Left ventricle myocardium inferior (tissue), 1 donor: Measurements from ENCODE around the gene DEPDC5. TPM values are rescaled to one million over a fixed set of nuclear protein-coding genes. Genes with fewer than 3 reads are reported as not detected.

Experiments used
- DNase-seq: peaks from one replicate; pipeline ENCODE4 v3.0.0-alpha.2; 2020
- H3K27ac ChIP-seq: fragments of 200-600 bp; replicated peaks from 2 replicates; pipeline ENCODE4 v1.8.0; 2021
- H3K27me3 ChIP-seq: fragments of 200-600 bp; 2 replicates; pipeline ENCODE4 v1.8.0; 2021; ENCODE audit warnings: low read depth
- H3K36me3 ChIP-seq: fragments of 200-600 bp; 2 replicates; pipeline ENCODE4 v1.8.0; 2021
- H3K4me1 ChIP-seq: fragments of 200-600 bp; 2 replicates; pipeline ENCODE4 v1.8.0; 2021
- H3K4me3 ChIP-seq: fragments of 200-600 bp; 2 replicates; pipeline ENCODE4 v1.8.0; 2021; ENCODE audit warnings: mild to moderate bottlenecking, moderate library complexity
- H3K9me3 ChIP-seq: fragments of 200-600 bp; replicated peaks from 2 replicates; pipeline ENCODE4 v1.8.0; 2021
- intact Hi-C: fragments of 100-400 bp; cut with micrococcal nuclease; formaldehyde crosslinking; loops from one replicate; pipeline ENCODE4 v1.11.0; 2022
- total RNA-seq: library from RNA; stranded (reverse); fragmentation: NEBNext Ultra II Directional; extraction: Animal tissue kit (Norgen Biotek cat#: 25700); gene quantifications from one replicate; pipeline ENCODE4 v1.2.1, GENCODE V29; 2021
- TF ChIP-seq, protein P1 (sequence below): fragments of 200-600 bp; IDR thresholded peaks from 2 replicates; pipeline ENCODE4 v1.8.0; 2021; ENCODE audit warnings: antibody characterized with exemption, mild to moderate bottlenecking, borderline replicate concordance
- donor health status: DM: no; HTN: yes; CAD: no; lungs with severe emphysema.

DEPDC5 gene
- total RNA-seq, 1 donor from 2014 or later: 11.4 TPM

- no peaks in the 10 kb centered on the region for H3K36me3 ChIP-seq
- no peak overlapping the region for H3K4me3 ChIP-seq
- H3K9me3 ChIP-seq: no peaks in the 10 kb centered on the region
- peak; percentile 35 for DNase-seq
- peaks cover 9% of the 10 kb centered on the region for H3K27me3 ChIP-seq
- intact Hi-C loops: no loop called here
- TF ChIP-seq, protein P1, sequence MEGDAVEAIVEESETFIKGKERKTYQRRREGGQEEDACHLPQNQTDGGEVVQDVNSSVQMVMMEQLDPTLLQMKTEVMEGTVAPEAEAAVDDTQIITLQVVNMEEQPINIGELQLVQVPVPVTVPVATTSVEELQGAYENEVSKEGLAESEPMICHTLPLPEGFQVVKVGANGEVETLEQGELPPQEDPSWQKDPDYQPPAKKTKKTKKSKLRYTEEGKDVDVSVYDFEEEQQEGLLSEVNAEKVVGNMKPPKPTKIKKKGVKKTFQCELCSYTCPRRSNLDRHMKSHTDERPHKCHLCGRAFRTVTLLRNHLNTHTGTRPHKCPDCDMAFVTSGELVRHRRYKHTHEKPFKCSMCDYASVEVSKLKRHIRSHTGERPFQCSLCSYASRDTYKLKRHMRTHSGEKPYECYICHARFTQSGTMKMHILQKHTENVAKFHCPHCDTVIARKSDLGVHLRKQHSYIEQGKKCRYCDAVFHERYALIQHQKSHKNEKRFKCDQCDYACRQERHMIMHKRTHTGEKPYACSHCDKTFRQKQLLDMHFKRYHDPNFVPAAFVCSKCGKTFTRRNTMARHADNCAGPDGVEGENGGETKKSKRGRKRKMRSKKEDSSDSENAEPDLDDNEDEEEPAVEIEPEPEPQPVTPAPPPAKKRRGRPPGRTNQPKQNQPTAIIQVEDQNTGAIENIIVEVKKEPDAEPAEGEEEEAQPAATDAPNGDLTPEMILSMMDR: no peak
- H3K4me1 ChIP-seq: peaks cover 6% of the 10 kb centered on the region
- peak overlapping the region; percentile 10 for H3K27ac ChIP-seq
These were observed 169.3 kb downstream of the DEPDC5 start for GRCh38 chr22:31923136-31923535.

DNA sequence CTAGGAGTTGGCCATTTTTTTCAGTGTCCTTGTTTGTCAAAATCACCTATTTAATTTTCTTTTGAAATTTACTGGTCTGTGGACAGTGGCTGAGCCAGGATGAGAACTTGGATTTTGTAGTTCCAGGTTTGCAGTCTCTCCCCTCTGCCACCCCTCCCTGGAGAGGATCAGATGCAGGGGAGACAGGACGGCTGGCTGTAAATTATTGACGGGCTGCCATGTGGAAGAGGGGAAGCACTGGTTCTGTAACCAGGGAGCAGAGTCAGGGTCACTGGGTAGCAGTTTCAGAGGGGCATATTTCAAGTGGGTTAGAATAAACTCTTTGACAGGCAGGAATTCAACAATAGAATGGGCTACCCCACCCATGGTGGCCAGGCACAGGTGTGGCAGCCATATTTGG is 169.9 kb downstream of the DEPDC5 start:
- no peak for DNase-seq
- Histone ChIP-seq H3K27ac (peak overlapping the region; percentile 10), H3K27me3 (peaks cover 9% of the 10 kb centered on the region), H3K4me1 (peaks cover 4% of the 10 kb centered on the region), H3K4me3 (no peak overlapping the region), H3K9me3 (no peaks in the 10 kb centered on the region), H3K36me3 (no peaks in the 10 kb centered on the region)
- intact Hi-C loops: no loop called here
- TF ChIP-seq, protein P1: no peak

DNA sequence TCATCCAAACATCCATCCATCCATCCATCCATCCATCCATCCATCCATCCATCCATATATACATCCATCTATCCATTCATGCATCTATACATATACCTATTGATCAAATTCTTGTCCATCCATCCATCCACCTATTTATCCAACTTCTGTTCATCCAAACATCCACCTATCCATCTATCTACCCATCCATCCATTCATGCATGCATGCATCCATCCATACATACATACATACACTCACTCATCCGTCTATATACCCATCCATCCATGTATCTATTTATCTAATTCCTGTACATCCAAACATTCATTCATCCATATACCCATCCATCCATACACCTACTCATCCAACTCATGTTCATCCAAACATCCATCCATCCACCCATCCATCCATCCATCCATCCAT is 171.2 kb downstream of the DEPDC5 start:
- no peaks in the 10 kb centered on the region for H3K36me3 ChIP-seq
- H3K4me3 ChIP-seq: no peak overlapping the region
- intact Hi-C loops: no loop called here
- TF ChIP-seq, protein P1: no peak
- peaks cover 9% of the 10 kb centered on the region for H3K27me3 ChIP-seq
- no peak for DNase-seq
- no peak overlapping the region for H3K27ac ChIP-seq
- no peaks in the 10 kb centered on the region for H3K9me3 ChIP-seq
- no peaks in the 10 kb centered on the region for H3K4me1 ChIP-seq

DNA sequence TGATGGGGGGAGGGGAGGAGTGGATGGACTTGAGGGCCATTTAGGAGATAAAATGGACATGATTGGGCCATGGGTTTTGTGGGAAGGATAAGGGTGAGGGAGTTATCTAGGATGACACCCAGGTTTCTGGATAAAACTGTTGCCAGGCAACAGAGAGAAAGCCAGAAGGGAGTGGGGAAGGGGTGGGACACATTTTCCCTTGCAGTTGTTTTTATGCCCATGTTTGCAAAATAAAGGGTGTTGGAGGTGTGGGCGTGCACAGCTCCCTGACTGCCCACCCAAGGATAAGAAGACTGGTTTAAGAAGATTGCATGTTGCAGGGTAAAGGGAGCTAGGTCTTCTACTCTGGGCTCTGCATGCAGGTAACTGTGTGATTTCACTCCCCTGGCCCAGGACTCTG is 172.2 kb downstream of the DEPDC5 start:
- H3K4me3 ChIP-seq: no peak overlapping the region
- TF ChIP-seq, protein P1: no peak
- H3K27ac ChIP-seq: no peak overlapping the region
- no peaks in the 10 kb centered on the region for H3K9me3 ChIP-seq
- no peaks in the 10 kb centered on the region for H3K36me3 ChIP-seq
- no peaks in the 10 kb centered on the region for H3K4me1 ChIP-seq
- DNase-seq: no peak
- intact Hi-C loops: no loop called here
- peaks cover 9% of the 10 kb centered on the region for H3K27me3 ChIP-seq

DNA sequence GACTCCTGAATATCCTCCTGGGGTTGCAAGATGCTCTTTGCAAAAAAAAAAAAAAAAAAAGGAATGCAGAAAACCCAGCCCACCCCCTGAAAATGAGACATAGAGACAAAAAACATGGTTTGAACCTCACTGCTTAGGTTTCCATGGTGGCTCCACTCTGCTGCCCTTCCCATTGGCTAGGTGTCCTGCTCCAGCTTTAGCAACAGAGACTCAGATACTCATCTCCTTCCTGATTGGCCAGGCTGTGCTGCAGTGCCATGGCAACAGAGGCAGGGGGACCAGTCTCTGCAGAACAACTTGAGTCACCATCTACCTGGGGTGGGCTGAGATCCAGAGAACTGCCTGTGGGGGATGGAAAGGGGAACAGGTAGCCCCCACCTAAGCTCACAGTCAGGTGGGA is 173.2 kb downstream of the DEPDC5 start:
- peaks cover 9% of the 10 kb centered on the region for H3K27me3 ChIP-seq
- DNase-seq: no peak
- H3K4me1 ChIP-seq: peaks cover under 1% of the 10 kb centered on the region
- no peaks in the 10 kb centered on the region for H3K9me3 ChIP-seq
- intact Hi-C loops: no loop called here
- H3K27ac ChIP-seq: no peak overlapping the region
- no peak overlapping the region for H3K4me3 ChIP-seq
- H3K36me3 ChIP-seq: no peaks in the 10 kb centered on the region
- TF ChIP-seq, protein P1: no peak

GRCh38 chr22:31927562-31927961 is 173.7 kb downstream of the DEPDC5 start:
- TF ChIP-seq, protein P1: no peak
- H3K27me3 ChIP-seq: peaks cover 9% of the 10 kb centered on the region
- H3K36me3 ChIP-seq: no peaks in the 10 kb centered on the region
- no peak for DNase-seq
- no peak overlapping the region for H3K27ac ChIP-seq
- no peaks in the 10 kb centered on the region for H3K9me3 ChIP-seq
- intact Hi-C loops: no loop called here
- no peak overlapping the region for H3K4me3 ChIP-seq
- H3K4me1 ChIP-seq: peaks cover 7% of the 10 kb centered on the region
